ENCODE results near the gene PCK2.
"Not testable (repeated sequence)": the region's sequence is repeated elsewhere in the genome, so short reads cannot be mapped to it uniquely, and the experiment has no call there.

The PCK2 gene

GRCh38 chr14:24098229-24098926 is 4.3 kb downstream of the PCK2 start:
- DNase-seq, result no peak

GRCh38 chr14:24098927-24099813 is 5.1 kb downstream of the PCK2 start:
- no peak for DNase-seq

GRCh38 chr14:24100197-24100981 is 6.3 kb downstream of the PCK2 start:
- no peak for DNase-seq

- no peak for DNase-seq
Observed at GRCh38 chr14:24100982-24101494, 6.9 kb downstream of the PCK2 start.

GRCh38 chr14:24102357-24103048 is 8.4 kb downstream of the PCK2 start:
- DNase-seq, result no peak

GRCh38 chr14:24103451-24103850 is 9.3 kb downstream of the PCK2 start:
- DNase-seq, result no peak

GRCh38 chr14:24105609-24106239 is 11.6 kb downstream of the PCK2 start:
- DNase-seq, result not testable (repeated sequence)

- no peak for DNase-seq
Observed at GRCh38 chr14:24106672-24107271, 12.7 kb downstream of the PCK2 start.

GRCh38 chr14:24108336-24108874 is 14.3 kb downstream of the PCK2 start:
- no peak for DNase-seq

GRCh38 chr14:24110060-24110459 is 15.9 kb downstream of the PCK2 start:
- no peak for DNase-seq

- no peak for DNase-seq
Observed at GRCh38 chr14:24110523-24110922, 16.4 kb downstream of the PCK2 start.

GRCh38 chr14:24113379-24113800 is 19.3 kb downstream of the PCK2 start:
- no peak for DNase-seq

GRCh38 chr14:24113801-24114531 is 19.9 kb downstream of the PCK2 start:
- peak; percentile 66 for DNase-seq

GRCh38 chr14:24114532-24115421 is 20.7 kb downstream of the PCK2 start, which contains the start of the genes DCAF11 and NRL:
TSS of gene DCAF11 (plus strand) at chr14:24114777. CDS start at chr14:24115595, 818 bp downstream.
TSS of gene NRL (minus strand) at chr14:24114949. CDS start at chr14:24082848, 32,101 bp downstream.
- peak; percentile 98 for DNase-seq

- no peak for DNase-seq
Observed at GRCh38 chr14:24115422-24116127, 21.5 kb downstream of the PCK2 start.

GRCh38 chr14:24116128-24116814 is 22.2 kb downstream of the PCK2 start:
- no peak for DNase-seq

- no peak for DNase-seq
Observed at GRCh38 chr14:24117179-24117578, 23.1 kb downstream of the PCK2 start.

- DNase-seq, result no peak
Observed at GRCh38 chr14:24119691-24120090, 25.6 kb downstream of the PCK2 start.

All from activated CD8-positive, alpha-beta memory T cell treated with anti-CD3 and anti-CD28 coated beads, Interleukin-2, amount 50 U/mL, for 4 hours (primary cell).